Osteocyte (in vitro differentiated cells): ENCODE measurements around the gene GPR39. TPM values are rescaled to one million over a fixed set of nuclear protein-coding genes. Genes with fewer than 3 reads are reported as not detected.

Source experiments
- DNase-seq: peaks from one replicate; pipeline ENCODE4 v3.0.0; 2021; ENCODE audit warnings: mixed read lengths; ENCODE audit not compliant: unreplicated experiment; ENCODE audit errors: extremely low spot score
- H3K27ac Mint-ChIP-seq: one replicate; pipeline ENCODE4 v1.8.0; 2021; ENCODE audit warnings: mild to moderate bottlenecking, mixed read lengths; ENCODE audit not compliant: unreplicated experiment
- H3K27me3 Mint-ChIP-seq: one replicate; pipeline ENCODE4 v1.8.0; 2021; ENCODE audit warnings: mixed read lengths; ENCODE audit not compliant: unreplicated experiment
- H3K36me3 Mint-ChIP-seq: one replicate; pipeline ENCODE4 v1.8.0; 2021; ENCODE audit warnings: mixed read lengths; ENCODE audit not compliant: unreplicated experiment
- H3K4me1 Mint-ChIP-seq: one replicate; pipeline ENCODE4 v1.8.0; 2021; ENCODE audit warnings: mixed read lengths; ENCODE audit not compliant: unreplicated experiment
- H3K4me3 Mint-ChIP-seq: one replicate; pipeline ENCODE4 v1.8.0; 2021; ENCODE audit warnings: mild to moderate bottlenecking, moderate library complexity, mixed read lengths; ENCODE audit not compliant: unreplicated experiment
- H3K9me3 Mint-ChIP-seq: one replicate; pipeline ENCODE4 v1.8.0; 2021; ENCODE audit warnings: mixed read lengths; ENCODE audit not compliant: unreplicated experiment
- CTCF ChIP-seq: fragments of 200-600 bp; sonication (generic); IDR thresholded peaks from 2 replicates; pipeline ENCODE4 v1.5.0; 2021; ENCODE audit warnings: antibody characterized with exemption, mild to moderate bottlenecking, moderate library complexity
- total RNA-seq: library from RNA; stranded (reverse); gene quantifications from 2 replicates; pipeline ENCODE4 v1.2.1, GENCODE V29; 2021

Gene GPR39
- total RNA-seq, 1 donor from 2014 or later, result 0.21 TPM

- no peak for DNase-seq
- H3K4me1 Mint-ChIP-seq, result peaks cover 7% of the 10 kb centered on the region
- H3K27me3 Mint-ChIP-seq, result peaks cover 10% of the 10 kb centered on the region
- no peak overlapping the region for H3K27ac Mint-ChIP-seq
- no peak overlapping the region for H3K4me3 Mint-ChIP-seq
- TF ChIP-seq CTCF, result no peak
- H3K36me3 Mint-ChIP-seq, result no peaks in the 10 kb centered on the region
- H3K9me3 Mint-ChIP-seq, result no peaks in the 10 kb centered on the region
Observed at GRCh38 chr2:132659331-132659730, 242.7 kb downstream of the GPR39 start.

- H3K36me3 Mint-ChIP-seq, result no peaks in the 10 kb centered on the region
- peak overlapping the region; percentile 23 for H3K4me3 Mint-ChIP-seq
- peaks cover 7% of the 10 kb centered on the region for H3K4me1 Mint-ChIP-seq
- TF ChIP-seq CTCF, result no peak
- no peak for DNase-seq
- H3K27me3 Mint-ChIP-seq, result peaks cover 30% of the 10 kb centered on the region
- no peaks in the 10 kb centered on the region for H3K9me3 Mint-ChIP-seq
- H3K27ac Mint-ChIP-seq, result no peak overlapping the region
Observed at GRCh38 chr2:132662732-132663131, 246.1 kb downstream of the GPR39 start.

- no peak overlapping the region for H3K27ac Mint-ChIP-seq
- H3K4me1 Mint-ChIP-seq, result peaks cover 7% of the 10 kb centered on the region
- H3K9me3 Mint-ChIP-seq, result no peaks in the 10 kb centered on the region
- no peak for DNase-seq
- H3K4me3 Mint-ChIP-seq, result no peak overlapping the region
- no peaks in the 10 kb centered on the region for H3K36me3 Mint-ChIP-seq
- no peak for TF ChIP-seq CTCF
- peaks cover 36% of the 10 kb centered on the region for H3K27me3 Mint-ChIP-seq
Observed at GRCh38 chr2:132664096-132664495, 247.5 kb downstream of the GPR39 start.

- Mint-ChIP-seq H3K4me1 (peaks cover 11% of the 10 kb centered on the region), H3K9me3 (no peaks in the 10 kb centered on the region), H3K4me3 (no peak overlapping the region), H3K27me3 (peaks cover 39% of the 10 kb centered on the region), H3K36me3 (no peaks in the 10 kb centered on the region), H3K27ac (no peak overlapping the region)
- DNase-seq, result no peak
- no peak for TF ChIP-seq CTCF
Observed at GRCh38 chr2:132665401-132666140, 249.0 kb downstream of the GPR39 start.

- peaks cover 52% of the 10 kb centered on the region for H3K27me3 Mint-ChIP-seq
- no peak for TF ChIP-seq CTCF
- H3K9me3 Mint-ChIP-seq, result no peaks in the 10 kb centered on the region
- DNase-seq, result no peak
- no peak overlapping the region for H3K4me3 Mint-ChIP-seq
- no peak overlapping the region for H3K27ac Mint-ChIP-seq
- no peaks in the 10 kb centered on the region for H3K36me3 Mint-ChIP-seq
- peaks cover 18% of the 10 kb centered on the region for H3K4me1 Mint-ChIP-seq
Observed at GRCh38 chr2:132667706-132668105, 251.1 kb downstream of the GPR39 start.
